WI38 (cell line): Measurements from ENCODE around the gene HHAT.

Experiments used
- H3K4me3 ChIP-seq: 2 replicates; pipeline ENCODE4 v1.5.1; 2011; ENCODE audit warnings: low read depth, mild to moderate bottlenecking, control low read depth, low read length
- CTCF ChIP-seq: IDR thresholded peaks from 2 replicates; pipeline ENCODE4 v1.5.1; 2012; ENCODE audit warnings: low read depth, mild to moderate bottlenecking, control low read depth, low read length

HHAT gene

DNA sequence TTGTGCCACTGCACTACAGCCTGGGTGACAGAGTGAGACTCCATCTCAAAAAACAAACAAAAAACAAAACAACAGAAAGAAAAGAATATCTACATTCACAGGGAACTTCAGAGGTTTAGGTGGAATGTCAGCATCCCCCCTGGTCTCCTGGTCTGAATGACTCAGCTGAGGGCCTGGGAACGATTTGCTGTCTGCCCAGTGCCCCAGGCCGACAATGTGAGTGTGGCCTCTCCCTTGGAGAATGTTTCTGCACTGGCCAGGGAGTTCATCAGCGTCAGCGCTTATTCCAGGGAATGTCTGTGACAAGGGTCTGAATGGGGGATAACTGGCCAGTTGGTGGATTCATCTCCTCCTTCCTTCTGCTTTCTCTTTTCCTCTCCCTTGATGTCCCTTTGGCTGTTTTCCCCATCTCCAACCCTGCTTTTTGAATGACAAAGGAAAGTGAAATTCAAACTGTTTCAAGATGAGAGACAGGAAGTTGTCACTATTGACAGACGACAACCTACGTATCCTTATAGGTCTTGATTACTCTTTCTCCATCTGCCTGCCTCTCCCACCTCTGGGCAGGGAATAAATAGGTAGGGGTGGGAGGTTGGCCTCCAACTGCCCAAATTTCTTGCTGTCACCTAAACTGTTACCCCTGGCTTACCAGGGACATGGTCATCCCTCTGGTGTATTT lies 213.1 kb downstream of the HHAT start:
- no peak for TF ChIP-seq CTCF
- H3K4me3 ChIP-seq: no peak overlapping the region

- no peak for TF ChIP-seq CTCF
- H3K4me3 ChIP-seq: no peak overlapping the region
Observed at GRCh38 chr1:210551899-210552298, 223.2 kb downstream of the HHAT start.

GRCh38 chr1:210553711-210554110 lies 225.0 kb downstream of the HHAT start:
- TF ChIP-seq CTCF: no peak
- H3K4me3 ChIP-seq: no peak overlapping the region

- no peak overlapping the region for H3K4me3 ChIP-seq
- TF ChIP-seq CTCF: no peak
Observed at GRCh38 chr1:210554382-210554781, 225.7 kb downstream of the HHAT start.

DNA sequence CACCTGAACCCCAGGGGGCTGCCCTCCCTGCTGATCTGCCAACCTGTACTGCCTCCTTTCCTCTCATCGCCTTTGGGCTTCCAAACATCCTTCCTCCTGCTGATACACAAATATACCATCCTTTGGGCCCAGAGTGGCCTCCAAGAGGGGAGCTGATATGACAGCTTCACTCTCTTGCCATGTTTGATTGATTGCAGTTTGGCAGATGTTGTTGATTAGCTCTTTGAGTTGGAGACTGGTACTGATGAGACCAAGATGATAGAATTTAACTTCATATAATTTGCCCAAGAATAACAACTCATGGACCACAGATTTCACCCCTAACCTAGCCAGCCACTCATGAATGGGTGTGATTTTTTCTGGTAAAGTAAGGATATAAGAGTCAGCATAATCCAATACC lies 227.8 kb downstream of the HHAT start:
- no peak overlapping the region for H3K4me3 ChIP-seq
- TF ChIP-seq CTCF: no peak

DNA sequence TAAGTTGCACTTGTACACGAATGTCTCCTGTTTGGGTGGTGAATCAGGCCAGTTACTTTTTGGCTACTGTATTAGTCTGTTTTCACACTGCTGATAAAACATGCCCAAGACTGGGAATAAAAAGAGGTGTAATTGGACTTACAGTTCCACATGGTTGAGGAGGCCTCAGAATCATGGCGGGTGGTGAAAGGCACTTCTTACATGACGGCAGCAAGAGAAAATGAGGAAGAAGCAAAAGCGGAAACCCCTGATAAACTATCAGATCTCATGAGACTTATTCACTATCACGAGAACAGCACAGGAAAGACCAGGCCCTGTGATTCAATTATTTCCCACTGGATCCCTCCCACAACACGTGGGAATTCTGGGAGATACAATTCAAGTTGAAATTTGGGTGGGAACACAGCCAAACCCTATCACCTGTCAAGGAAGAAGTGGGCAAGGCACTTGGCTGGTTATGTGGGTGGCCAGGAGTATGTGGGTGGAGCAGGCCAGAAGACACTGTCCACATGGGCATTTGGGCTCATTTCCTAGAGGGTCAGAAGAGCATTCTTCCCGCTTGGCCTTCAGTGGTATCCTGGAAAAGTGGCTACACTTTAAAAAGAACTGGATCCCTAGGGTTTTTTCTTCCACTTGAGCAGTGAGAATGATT lies 228.8 kb downstream of the HHAT start:
- no peak overlapping the region for H3K4me3 ChIP-seq
- TF ChIP-seq CTCF: no peak

DNA sequence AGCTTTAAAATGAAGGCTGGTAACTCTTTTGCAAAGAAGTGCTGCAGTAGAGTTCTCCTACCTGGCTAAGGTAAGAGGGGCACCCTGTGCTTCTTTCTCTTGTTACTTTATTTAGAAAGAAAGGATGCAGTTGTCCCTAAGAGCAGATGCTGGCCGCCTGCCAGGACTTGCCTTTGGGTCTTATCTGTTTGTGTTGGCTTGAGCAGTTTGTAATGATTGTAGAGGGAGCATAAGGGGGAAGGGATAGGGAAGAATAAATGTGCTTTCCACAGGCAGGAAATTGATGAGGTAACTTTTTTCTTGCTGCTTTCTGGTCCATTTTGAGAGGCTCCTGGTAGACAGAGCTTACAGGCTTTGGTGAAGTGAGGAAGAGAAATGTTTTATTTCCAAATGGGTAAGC lies 229.6 kb downstream of the HHAT start:
- TF ChIP-seq CTCF: no peak
- no peak overlapping the region for H3K4me3 ChIP-seq
